Stimulated activated CD4-positive, alpha-beta T cell treated with anti-CD3 and anti-CD28 coated beads, Interleukin-4, amount 100 ng/mL, for 48 hours (primary cell): ENCODE measurements around the gene KLHL33.
A peak's percentile ranks its signal among the peaks of the same experiment; 100 is the strongest.

Experiments
- DNase-seq, 2 donors: peaks; one replicate each; pipeline ENCODE4 v3.0.0-alpha.2; 2020; ENCODE audit warnings: low read depth in 2 of 2

Gene KLHL33

DNA sequence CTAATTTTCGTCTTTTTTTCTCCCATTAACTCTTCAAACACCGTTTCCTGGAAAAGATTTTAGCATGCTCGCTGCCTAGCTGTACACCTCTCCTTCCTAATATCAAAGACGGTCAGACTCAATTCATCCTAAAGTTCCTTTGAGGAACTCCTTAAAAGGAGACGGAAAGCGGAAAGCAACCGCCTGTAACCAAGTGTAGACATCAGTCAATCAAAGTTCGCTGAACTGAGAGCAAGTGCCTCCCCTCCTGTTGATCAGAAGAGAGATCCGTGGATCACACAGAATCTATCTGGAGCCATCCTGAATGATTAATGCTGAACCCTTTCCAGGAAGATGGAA is 22.3 kb downstream of the KLHL33 start:
- DNase-seq = peak; percentile 12 to 13

DNA sequence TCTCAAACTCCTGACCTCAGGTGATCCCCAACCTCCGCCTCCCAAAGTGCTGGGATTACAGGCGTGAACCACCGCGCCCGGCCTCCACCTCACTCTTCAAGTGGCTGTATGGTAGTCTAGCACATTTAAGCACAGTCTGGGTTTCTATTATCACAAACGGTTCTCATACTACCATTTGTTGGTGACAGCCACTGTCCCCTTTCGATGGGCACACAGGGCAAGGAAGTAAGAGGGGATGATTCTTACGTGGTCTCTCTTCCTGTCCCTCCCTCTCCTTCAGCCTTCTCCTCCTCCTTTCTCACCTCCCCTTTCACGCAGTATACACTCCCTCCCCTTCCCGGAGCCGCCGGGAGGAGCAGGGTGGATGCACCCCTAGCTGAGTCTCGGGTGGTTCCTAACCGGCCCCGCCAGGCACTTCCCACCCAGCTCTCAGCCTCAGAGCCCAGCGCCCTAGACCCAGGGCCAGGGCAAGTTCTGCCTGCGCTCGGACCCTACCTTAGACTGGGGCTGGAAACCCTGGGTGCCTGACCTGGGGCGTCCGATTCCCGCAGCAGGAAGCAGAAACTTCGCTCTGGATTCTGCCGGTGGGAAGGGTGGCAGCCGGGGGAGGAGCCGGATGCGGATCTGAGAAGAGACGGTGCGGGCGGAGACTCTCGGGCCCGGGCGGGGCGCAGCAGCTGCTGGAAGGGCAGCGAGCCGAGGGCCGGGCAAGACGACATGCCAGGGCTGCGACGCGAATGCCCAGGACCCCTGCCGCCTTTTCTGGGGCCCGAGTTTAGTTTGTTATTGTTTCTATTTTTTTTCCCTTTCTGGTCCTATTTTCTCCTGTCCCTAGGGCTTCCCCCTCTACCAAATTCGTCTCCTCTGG is 22.9 kb downstream of the KLHL33 start, which contains the start of gene TEP1:
TEP1 (minus strand) TSS at position 626 of the 868 bp plus-strand sequence. CDS start 5,062 bp downstream, outside the sequence.
- peak; percentile 64 to 75 for DNase-seq

- no peak for DNase-seq
Measured at GRCh38 chr14:20412411-20412810, 23.6 kb downstream of the KLHL33 start.

DNA sequence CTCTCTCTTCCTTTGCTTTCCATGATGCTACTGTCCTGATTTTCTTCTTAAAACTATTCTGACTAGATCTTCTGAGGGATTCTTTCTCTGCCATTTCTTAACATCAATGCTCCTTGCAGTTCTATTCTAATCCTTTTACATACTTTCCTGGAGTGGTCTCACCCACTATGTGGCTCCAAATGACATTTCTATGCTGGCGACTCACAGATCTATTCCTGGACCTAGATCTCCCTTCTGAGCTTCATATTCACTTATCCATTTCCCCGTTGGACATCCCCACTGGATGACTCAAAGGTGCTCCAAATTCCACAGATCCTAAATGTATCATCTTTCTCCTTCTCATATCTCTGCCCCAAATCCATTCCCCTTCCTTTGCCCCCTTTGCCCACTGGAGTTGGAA is 26.7 kb downstream of the KLHL33 start:
- DNase-seq = no peak

- DNase-seq = no peak
Measured at GRCh38 chr14:20403521-20403920, 32.4 kb downstream of the KLHL33 start.

DNA sequence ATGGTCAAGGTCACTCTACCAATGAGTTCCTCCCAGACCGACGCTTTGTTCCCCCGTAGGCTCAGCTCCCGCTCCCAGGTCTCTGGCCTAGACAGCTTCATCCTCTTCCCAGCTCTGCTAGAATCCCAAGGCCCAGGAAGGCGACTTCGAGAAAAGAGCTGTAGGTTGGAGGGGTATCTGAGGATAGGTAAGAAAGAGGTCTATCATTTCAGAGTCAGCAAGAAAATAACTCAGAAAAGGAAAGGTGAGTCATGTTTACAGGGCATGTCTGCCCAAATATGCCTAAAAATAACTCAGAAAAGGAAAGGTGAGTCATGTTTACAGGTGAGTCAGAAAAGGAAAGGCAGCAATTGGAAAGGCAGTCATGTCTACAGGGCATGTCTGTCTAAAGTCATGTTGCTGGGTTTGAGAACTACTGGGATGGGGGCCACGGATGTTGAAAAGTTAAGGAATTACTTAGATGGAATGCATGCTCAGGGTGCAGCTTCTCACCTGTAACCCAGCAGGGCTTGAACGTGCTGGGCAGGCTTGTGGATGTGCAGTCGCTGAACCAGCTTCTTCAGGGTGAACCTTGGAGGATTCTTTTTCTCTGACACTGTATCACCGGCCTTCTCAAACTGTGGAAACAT is 34.9 kb downstream of the KLHL33 start:
- peak in 1 of 2 donors; percentile 9 for DNase-seq

GRCh38 chr14:20400589-20400964 is 35.4 kb downstream of the KLHL33 start:
- no peak for DNase-seq

GRCh38 chr14:20397511-20397910 is 38.5 kb downstream of the KLHL33 start:
- DNase-seq = no peak

- no peak for DNase-seq
Measured at GRCh38 chr14:20391505-20391904, 44.5 kb downstream of the KLHL33 start.

GRCh38 chr14:20388159-20388558 is 47.8 kb downstream of the KLHL33 start:
- DNase-seq = no peak

- no peak for DNase-seq
Measured at GRCh38 chr14:20387576-20387975, 48.4 kb downstream of the KLHL33 start.

DNA sequence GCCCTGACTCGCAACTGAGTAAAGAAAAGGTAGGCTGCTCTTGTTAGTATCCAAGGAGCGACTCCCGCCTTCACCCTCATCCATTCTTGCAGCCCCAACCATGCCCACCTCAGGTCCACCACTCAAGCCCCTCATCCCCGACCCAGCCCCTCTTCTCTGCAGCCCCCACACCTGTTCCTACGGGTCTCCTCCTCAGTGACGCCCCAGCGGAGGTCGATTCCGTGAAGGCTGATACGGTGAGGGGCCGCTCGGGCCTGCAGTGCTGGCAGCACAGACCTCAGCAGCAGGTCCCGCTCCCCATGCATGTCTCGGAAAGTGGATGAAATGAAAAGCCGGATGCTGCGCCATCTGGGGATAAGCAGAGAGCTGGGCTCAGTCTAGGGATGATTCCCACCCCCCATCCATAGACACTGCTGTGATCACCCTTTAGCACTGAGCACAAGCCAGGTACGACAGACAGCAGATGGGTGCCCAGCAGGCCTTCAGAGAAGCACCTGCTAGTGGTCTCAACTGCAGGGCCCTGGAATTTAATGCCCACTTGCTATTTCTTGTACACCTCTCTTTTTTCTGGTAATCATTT is 49.6 kb downstream of the KLHL33 start:
- DNase-seq = no peak

GRCh38 chr14:20384886-20385285 is 51.1 kb downstream of the KLHL33 start:
- no peak for DNase-seq

DNA sequence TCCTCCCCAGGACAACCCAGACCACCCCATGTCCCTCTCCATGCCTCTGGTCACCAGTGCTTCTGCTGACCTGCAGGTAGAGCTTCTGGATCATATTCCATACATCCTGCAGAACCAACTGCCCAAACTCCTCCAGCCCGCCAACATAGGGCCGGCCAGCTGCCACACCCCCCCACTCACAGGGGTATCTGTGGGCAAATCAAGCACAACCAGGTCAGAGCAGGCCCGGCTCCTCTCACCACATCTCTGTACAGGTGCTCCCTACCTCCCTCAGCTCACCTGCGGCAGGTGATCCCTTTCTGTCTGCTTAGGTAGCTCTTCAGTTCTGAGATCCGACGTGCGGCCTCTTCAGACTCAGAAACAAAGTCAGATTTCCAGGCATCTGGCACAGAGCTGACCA is 51.6 kb downstream of the KLHL33 start:
- DNase-seq = no peak

GRCh38 chr14:20383636-20384035 is 52.3 kb downstream of the KLHL33 start:
- DNase-seq = no peak

DNA sequence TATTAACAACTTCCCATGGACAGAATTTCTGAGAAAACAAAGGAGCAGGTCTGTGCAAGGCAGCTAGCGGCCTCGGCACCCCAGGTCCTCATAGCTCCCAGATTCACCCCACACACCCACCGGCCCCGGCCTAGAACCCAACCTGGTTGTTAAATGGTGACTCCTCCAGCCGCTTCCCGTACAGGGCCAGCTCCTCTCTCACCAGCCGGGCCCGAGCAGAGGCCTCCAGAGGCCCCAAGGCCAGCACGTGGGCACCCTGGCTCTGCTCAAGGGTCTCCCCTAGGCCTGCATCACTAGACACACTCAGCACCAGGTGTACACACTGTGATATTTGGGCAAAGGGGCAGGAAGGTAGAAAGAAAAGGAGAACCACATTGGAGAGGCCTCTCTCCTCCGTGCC is 52.9 kb downstream of the KLHL33 start:
- no peak for DNase-seq

DNA sequence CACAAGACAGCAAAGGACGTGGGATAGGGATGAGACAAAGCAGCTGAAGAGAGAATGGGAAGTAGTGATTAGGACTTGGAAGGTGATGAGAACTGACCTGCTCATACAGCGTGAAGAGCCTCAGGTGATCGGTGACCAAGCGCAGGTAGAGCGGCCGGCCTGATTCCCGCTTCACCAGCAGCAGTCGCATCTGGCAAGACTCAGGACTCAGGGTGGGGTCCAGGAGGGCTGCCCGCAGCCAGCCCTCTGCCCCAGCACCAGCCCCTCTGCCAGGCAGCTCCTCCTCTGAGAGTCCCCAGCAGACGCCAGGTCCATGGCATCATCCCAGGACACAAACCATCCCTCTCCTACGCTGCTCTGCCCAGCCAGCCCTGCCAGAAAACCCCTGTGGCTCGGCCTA is 53.4 kb downstream of the KLHL33 start:
- no peak for DNase-seq

DNA sequence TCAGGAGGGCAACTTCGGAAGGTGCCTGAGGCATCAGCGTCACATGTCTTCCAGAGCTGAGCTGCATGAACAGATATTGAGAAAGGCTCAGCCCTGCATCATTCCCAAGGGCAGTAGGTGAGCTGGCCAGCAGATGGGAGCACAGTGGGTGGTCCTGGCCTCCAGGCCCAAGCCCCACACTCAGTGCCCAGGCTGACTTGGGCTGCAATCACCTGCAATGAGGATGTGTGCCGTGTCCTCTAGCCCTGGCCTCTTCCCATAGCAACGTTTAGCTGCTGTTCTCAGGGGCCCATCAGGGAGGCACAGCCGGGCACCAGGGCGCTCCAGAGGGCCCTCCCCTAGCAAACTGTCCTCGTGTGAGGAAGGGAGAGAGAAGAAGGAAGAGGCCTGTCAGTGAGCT is 54.6 kb downstream of the KLHL33 start:
- no peak for DNase-seq

GRCh38 chr14:20380681-20381080 is 55.3 kb downstream of the KLHL33 start:
- no peak for DNase-seq

DNA sequence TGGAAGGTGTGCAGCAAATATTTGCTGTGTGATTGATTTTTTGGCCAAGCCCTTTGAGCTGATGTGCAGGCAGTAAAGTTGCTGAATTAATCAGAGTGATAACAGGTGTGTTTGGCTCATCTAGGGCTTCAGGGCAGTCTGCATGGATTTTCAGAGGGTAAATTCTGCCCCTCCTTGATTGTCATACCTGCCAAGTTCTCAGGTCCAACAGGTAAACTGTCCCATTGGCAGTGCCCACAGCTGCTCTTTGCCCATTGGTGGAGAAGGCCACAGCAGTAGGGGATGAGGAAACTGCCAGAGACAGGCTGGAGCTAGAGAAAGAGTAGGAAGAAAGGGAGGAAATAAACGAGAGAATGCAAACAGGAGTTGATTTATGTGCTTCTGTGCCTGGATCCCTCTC is 56.2 kb downstream of the KLHL33 start:
- DNase-seq = no peak

GRCh38 chr14:20377171-20377570 is 58.8 kb downstream of the KLHL33 start:
- DNase-seq = no peak

DNA sequence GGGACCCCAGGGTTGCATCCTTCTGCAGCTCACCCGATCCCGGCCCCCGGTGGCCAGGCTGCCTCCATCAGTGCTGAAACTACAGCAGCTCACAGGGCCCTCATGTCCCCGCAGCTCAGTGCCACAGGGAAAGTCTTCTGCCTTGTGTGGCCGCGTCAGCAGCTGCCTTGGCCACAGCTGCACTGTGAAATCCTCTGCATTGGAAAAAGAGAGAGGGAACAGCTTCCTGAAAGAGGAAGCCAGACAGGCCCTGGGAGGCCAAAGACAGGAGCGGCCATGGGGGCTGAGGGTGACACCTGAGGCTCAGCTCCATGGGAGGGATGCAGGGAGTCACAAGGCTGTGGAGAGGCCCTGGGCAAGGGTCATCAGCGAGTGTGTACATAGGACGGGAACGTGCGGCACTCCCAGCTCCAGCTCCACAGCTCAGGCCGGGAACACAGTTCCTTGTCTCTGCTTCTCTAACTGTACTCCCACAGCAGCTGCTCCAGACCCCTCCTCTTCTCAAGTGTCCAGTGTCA is 59.8 kb downstream of the KLHL33 start:
- DNase-seq = no peak
